Type B pancreatic cell (in vitro differentiated cells): ENCODE data around the gene IQSEC2. TPM values are rescaled to one million over a fixed set of nuclear protein-coding genes. Genes with fewer than 3 reads are reported as not detected.

ENCODE experiments used
- DNase-seq: peaks from one replicate; pipeline ENCODE4 v3.0.0; 2021; ENCODE audit warnings: mixed read lengths; ENCODE audit not compliant: unreplicated experiment; ENCODE audit errors: extremely low spot score
- H3K27ac Mint-ChIP-seq: 2 replicates; pipeline ENCODE4 v1.8.0; 2021; ENCODE audit warnings: mild to moderate bottlenecking, mixed read lengths
- H3K27me3 Mint-ChIP-seq: 2 replicates; pipeline ENCODE4 v1.8.0; 2021; ENCODE audit warnings: mixed read lengths
- H3K36me3 Mint-ChIP-seq: 2 replicates; pipeline ENCODE4 v1.8.0; 2021; ENCODE audit warnings: mixed read lengths
- H3K4me1 Mint-ChIP-seq: one replicate; pipeline ENCODE4 v1.8.0; 2021; ENCODE audit warnings: mixed read lengths; ENCODE audit not compliant: unreplicated experiment
- H3K4me3 Mint-ChIP-seq: 2 replicates; pipeline ENCODE4 v1.8.0; 2021; ENCODE audit warnings: mild to moderate bottlenecking, mixed read lengths
- H3K9me3 Mint-ChIP-seq: 2 replicates; pipeline ENCODE4 v1.8.0; 2021; ENCODE audit warnings: mixed read lengths
- CTCF ChIP-seq: fragments of 200-600 bp; sonication (generic); conservative IDR thresholded peaks from 2 replicates; pipeline ENCODE4 v1.5.0; 2021; ENCODE audit warnings: antibody characterized with exemption, mild to moderate bottlenecking
- total RNA-seq: library from RNA; stranded (reverse); gene quantifications from 2 replicates; pipeline ENCODE4 v1.2.1, GENCODE V29; 2021; ENCODE audit warnings: low replicate concordance

The IQSEC2 gene
- total RNA-seq, 1 donor from 2014 or later: 8.2 TPM

- Mint-ChIP-seq H3K36me3 (peaks cover 5% of the 10 kb centered on the region), H3K4me3 (no peak overlapping the region), H3K9me3 (no peaks in the 10 kb centered on the region), H3K27ac (no peak overlapping the region), H3K27me3 (no peaks in the 10 kb centered on the region), H3K4me1 (peaks cover 10% of the 10 kb centered on the region)
- TF ChIP-seq CTCF: no peak
- no peak for DNase-seq
Measured at GRCh38 chrX:53227224-53227765, 54.1 kb downstream of the IQSEC2 start.

- peaks cover 11% of the 10 kb centered on the region for H3K4me1 Mint-ChIP-seq
- no peaks in the 10 kb centered on the region for H3K9me3 Mint-ChIP-seq
- H3K27me3 Mint-ChIP-seq: no peaks in the 10 kb centered on the region
- H3K27ac Mint-ChIP-seq: peak within 1 kb of the TSS; percentile 98
- H3K36me3 Mint-ChIP-seq: peaks cover 5% of the 10 kb centered on the region
- TF ChIP-seq CTCF: no peak
- peak; percentile 85 for DNase-seq
- H3K4me3 Mint-ChIP-seq: peak within 1 kb of the TSS; percentile 97
Measured at GRCh38 chrX:53224860-53225797, 56.3 kb downstream of the IQSEC2 start, which contains the start of gene KDM5C. Gene KDM5C, minus strand, starts transcription at chrX:53225207. Its CDS starts 318 bp downstream, at chrX:53224889.

GRCh38 chrX:53223955-53224859 is 57.2 kb downstream of the IQSEC2 start:
- Mint-ChIP-seq H3K36me3 (peaks cover 5% of the 10 kb centered on the region), H3K27me3 (no peaks in the 10 kb centered on the region), H3K4me1 (peaks cover 11% of the 10 kb centered on the region), H3K27ac (peak overlapping the region; percentile 98), H3K9me3 (no peaks in the 10 kb centered on the region), H3K4me3 (peak overlapping the region; percentile 97)
- no peak for TF ChIP-seq CTCF
- DNase-seq: no peak

- peaks cover 11% of the 10 kb centered on the region for H3K4me1 Mint-ChIP-seq
- peak overlapping the region; percentile 97 for H3K4me3 Mint-ChIP-seq
- TF ChIP-seq CTCF: no peak
- no peak for DNase-seq
- H3K27ac Mint-ChIP-seq: peak overlapping the region; percentile 98
- peaks cover 5% of the 10 kb centered on the region for H3K36me3 Mint-ChIP-seq
- H3K27me3 Mint-ChIP-seq: no peaks in the 10 kb centered on the region
- H3K9me3 Mint-ChIP-seq: no peaks in the 10 kb centered on the region
Measured at GRCh38 chrX:53223068-53223693, 58.2 kb downstream of the IQSEC2 start.

Other genes with a start within 250 kb of the IQSEC2 start
- 4.5 and 11.5 TPM in 2 replicates for gene GPR173, start 232.8 kb downstream of the IQSEC2 start, total RNA-seq
- 29.0 and 30.1 TPM in 2 replicates for gene TSPYL2, start 199.2 kb downstream of the IQSEC2 start, total RNA-seq
- gene KANTR, start 187.4 kb downstream of the IQSEC2 start, total RNA-seq: 6.1 and 14.4 TPM in 2 replicates
- gene KDM5C, start 56.4 kb downstream of the IQSEC2 start, total RNA-seq: 92.4 and 99.8 TPM in 2 replicates
- gene SMC1A, start 141.1 kb upstream of the IQSEC2 start, total RNA-seq: 56.0 and 87.6 TPM in 2 replicates
- 1.9 and 2.7 TPM in 2 replicates for gene RIBC1, start 141.3 kb upstream of the IQSEC2 start, total RNA-seq
- gene HSD17B10, start 152.8 kb upstream of the IQSEC2 start, total RNA-seq: 63.7 and 101 TPM in 2 replicates